ENCODE data around the gene EFNA2.

DNA sequence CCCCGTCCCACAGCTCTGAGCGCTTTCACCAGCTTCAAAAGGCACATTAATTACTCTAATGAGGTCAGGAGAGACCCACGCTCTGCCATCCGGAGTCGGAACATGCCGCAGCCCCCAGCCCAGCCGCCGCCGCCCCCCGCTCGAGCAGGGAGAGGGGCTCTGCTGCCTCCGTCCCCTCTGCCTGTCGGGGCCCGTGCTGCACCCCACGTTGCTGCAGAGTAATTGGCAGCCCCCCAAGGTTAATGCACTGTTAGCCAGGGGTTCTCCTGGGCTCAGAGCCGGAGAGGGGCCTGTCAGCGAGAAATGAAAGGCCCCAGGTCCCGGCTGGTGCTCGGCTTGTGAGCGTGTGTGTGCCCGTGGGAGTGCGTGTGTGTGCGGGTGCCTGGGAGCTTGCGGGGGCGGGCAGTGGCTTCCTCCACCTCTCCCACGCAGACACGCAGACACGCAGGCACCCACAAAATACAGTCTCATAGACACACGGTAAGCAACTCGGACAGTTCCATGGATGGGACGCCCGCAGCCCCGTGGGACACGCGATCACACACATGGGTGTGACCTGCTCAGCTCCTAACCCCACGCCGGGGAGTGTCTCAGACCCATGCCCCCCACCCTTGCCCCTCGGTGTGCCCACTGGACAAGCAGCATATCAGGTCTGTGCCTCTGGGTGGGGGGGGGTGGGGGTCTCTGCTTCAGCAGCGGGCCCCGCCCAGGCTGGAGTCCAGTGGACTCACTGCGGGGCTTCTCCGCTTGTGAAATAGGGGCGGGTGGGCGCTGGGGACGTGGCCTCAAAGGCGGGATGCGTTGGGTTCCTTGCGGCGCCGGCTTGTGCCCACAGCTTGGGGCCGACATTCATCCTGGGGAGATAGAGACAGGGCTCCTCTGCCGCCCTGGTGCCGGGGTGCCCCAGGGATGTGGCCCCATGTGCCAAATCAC, 4.8 kb upstream of the EFNA2 start:
- TF ChIP-seq, protein P1, sequence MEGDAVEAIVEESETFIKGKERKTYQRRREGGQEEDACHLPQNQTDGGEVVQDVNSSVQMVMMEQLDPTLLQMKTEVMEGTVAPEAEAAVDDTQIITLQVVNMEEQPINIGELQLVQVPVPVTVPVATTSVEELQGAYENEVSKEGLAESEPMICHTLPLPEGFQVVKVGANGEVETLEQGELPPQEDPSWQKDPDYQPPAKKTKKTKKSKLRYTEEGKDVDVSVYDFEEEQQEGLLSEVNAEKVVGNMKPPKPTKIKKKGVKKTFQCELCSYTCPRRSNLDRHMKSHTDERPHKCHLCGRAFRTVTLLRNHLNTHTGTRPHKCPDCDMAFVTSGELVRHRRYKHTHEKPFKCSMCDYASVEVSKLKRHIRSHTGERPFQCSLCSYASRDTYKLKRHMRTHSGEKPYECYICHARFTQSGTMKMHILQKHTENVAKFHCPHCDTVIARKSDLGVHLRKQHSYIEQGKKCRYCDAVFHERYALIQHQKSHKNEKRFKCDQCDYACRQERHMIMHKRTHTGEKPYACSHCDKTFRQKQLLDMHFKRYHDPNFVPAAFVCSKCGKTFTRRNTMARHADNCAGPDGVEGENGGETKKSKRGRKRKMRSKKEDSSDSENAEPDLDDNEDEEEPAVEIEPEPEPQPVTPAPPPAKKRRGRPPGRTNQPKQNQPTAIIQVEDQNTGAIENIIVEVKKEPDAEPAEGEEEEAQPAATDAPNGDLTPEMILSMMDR (IDR thresholded peaks at IDR 0.05; ENCODE audit: insufficient read depth, low read length, poor library complexity, severe bottlenecking), result no peak
- TF ChIP-seq EZH2phosphoT487 (conservative IDR thresholded peaks at IDR 0.05; ENCODE audit: low read length), result no peak

Measured in SU-DHL-6 (cell line).